ENCODE measurements around the gene IDE. TPM values are rescaled to one million over a fixed set of nuclear protein-coding genes. Genes with fewer than 3 reads are reported as not detected.

Gene IDE
- total and polyA plus RNA-seq, 10 of the 15 experiments (the other 5 are each of a cell fraction or from before 2014, with no cell fraction given), result 11.6 to 54.5 (median 33.6) TPM

GRCh38 chr10:92593619-92594588 lies 20.0 kb upstream of the IDE start (continued):
- TF ChIP-seq JUNB (IDR thresholded peaks at IDR 0.05), result no peak
- TF ChIP-seq RB1 (IDR thresholded peaks at IDR 0.05; ENCODE audit: borderline replicate concordance), result no peak
- no peak for TF ChIP-seq TBL1XR1 (IDR thresholded peaks at IDR 0.05; ENCODE audit: low read depth, low read length)
- TF ChIP-seq SUZ12 (IDR thresholded peaks at IDR 0.05; ENCODE audit: unreplicated experiment), result no peak
- no peak for TF ChIP-seq ZBTB4 (CRISPR knock-in tag; IDR thresholded peaks at IDR 0.05)
- TF ChIP-seq NR2C2 (IDR thresholded peaks at IDR 0.05; ENCODE audit: borderline replicate concordance, control insufficient read depth, insufficient read length, low read depth), result no peak
- no peak for TF ChIP-seq ZNF592 (IDR thresholded peaks at IDR 0.05)

Measured in GM12878 (cell line).